ENCODE results near the gene ZNF609.
A peak's percentile ranks its signal among the peaks of the same experiment; 100 is the strongest.

DNA sequence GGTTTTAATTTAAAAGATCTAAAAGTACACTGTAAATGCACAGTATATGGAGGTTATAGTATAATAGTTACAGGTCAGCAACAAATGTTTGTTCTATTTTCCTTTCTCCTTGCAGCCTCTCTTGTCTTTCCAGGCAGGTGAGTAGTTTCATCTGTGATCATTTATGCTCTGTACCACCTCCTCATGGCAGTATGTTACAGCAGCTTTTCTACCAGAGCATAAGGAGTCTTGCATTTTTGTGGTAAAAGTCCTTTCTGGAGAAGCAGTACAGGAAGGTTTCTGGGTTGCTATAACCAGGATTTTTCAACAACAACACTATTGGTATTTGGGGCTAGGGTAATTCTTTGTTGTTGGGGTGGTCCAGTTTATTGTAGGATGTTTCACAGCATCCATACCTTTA lies 59.5 kb downstream of the ZNF609 start:
- TF ChIP-seq, protein P1, sequence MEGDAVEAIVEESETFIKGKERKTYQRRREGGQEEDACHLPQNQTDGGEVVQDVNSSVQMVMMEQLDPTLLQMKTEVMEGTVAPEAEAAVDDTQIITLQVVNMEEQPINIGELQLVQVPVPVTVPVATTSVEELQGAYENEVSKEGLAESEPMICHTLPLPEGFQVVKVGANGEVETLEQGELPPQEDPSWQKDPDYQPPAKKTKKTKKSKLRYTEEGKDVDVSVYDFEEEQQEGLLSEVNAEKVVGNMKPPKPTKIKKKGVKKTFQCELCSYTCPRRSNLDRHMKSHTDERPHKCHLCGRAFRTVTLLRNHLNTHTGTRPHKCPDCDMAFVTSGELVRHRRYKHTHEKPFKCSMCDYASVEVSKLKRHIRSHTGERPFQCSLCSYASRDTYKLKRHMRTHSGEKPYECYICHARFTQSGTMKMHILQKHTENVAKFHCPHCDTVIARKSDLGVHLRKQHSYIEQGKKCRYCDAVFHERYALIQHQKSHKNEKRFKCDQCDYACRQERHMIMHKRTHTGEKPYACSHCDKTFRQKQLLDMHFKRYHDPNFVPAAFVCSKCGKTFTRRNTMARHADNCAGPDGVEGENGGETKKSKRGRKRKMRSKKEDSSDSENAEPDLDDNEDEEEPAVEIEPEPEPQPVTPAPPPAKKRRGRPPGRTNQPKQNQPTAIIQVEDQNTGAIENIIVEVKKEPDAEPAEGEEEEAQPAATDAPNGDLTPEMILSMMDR (optimal IDR thresholded peaks at IDR 0.05 in 1 of 3, IDR thresholded peaks at IDR 0.05 in 1 of 3, conservative IDR thresholded peaks at IDR 0.05 in 1 of 3; ENCODE audit: extremely low read depth in 1 of 3, insufficient read depth in 2 of 3, low read length in 3 of 3) = peak in 1 of 3 experiments; percentile 29
- TF ChIP-seq EZH2 (IDR thresholded peaks at IDR 0.05; ENCODE audit: low read length) = no peak
